GM19467 (cell line): ENCODE results near the gene PLCL1.
"Not testable (repeated sequence)": the region's sequence is repeated elsewhere in the genome, so short reads cannot be mapped to it uniquely, and the experiment has no call there.

Experiments
- ATAC-seq: cut with Tn5 transposase; IDR thresholded peaks from one replicate; pipeline ENCODE4 v1.9.1; 2021; ENCODE audit warnings: mild to moderate bottlenecking, moderate library complexity; ENCODE audit not compliant: unreplicated experiment

PLCL1 gene

DNA sequence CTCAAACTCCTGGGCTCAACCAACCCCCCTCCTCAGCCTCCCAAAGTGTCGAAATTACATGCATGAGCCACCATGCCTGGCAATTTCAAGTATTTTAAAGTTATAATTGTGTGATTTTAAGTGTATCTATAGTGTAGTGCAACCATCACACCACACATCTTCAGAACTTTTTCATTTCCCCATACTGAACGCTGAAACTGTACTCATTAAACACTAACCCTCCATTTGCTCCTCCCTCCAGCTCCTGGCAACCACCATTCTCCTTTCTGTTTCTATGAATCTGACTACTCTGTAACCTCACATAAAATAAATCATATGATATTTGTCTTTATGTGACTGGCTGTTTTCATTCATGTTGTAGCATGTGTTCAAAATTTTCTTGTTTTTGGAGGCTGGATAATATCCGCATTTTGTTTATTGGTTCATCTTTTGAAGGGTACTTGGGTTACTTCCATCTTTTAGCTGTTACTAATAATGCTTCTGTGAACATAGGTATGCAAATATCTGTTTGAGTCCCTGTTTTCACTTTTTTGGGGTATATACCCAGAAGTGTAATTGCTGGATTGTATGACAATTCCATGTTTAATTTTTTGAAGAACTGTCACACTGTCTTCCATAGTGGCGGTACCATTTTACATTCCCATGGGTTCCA is 188.2 kb downstream of the PLCL1 start:
- ATAC-seq: peak; percentile 90

- no peak for ATAC-seq
Observed at GRCh38 chr2:197993363-197993762, 189.0 kb downstream of the PLCL1 start.

- no peak for ATAC-seq
Observed at GRCh38 chr2:197993830-197994229, 189.4 kb downstream of the PLCL1 start.

- no peak for ATAC-seq
Observed at GRCh38 chr2:197994751-197995150, 190.4 kb downstream of the PLCL1 start.

GRCh38 chr2:197996583-197996982 is 192.2 kb downstream of the PLCL1 start:
- no peak for ATAC-seq

- no peak for ATAC-seq
Observed at GRCh38 chr2:197997083-197997541, 192.7 kb downstream of the PLCL1 start.

DNA sequence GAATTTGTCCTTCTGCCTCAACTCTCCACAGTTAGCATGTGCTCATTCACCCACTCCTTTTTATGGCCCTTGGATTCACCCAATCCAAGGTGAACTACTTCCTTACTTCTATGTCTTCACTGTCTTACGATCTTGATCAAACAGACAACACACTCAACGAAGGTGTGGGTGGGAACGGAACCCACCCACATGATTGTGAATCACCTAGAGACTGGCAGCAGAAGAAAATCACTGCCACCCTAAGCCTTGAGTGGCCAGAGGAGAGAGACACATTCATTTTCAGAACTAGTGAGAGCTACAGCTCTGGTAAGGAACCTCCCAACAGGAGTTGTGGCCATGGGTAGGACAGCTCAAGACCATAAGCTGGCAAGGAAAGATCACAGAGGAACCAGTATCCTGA is 194.3 kb downstream of the PLCL1 start:
- ATAC-seq: no peak

DNA sequence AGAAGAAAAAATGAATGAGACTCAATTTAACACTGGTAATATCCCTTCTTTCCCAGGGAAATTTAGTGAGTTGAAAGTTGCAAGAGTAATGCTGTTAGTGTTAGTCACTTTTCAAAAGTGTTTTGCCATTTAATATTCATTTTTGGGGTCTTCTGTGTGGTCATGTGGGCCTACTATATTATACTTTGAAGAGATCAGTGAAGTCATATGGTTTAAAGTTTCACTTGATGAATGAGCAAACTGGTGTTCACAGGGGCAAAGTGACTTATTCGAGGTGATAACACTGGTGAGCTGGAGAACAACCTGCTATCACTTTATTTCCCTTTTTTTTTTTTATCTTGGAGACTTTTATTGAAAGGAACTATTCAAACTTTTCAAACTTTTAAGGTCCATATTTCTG is 196.0 kb downstream of the PLCL1 start:
- ATAC-seq: no peak

GRCh38 chr2:198004173-198004572 is 199.8 kb downstream of the PLCL1 start:
- ATAC-seq: no peak

DNA sequence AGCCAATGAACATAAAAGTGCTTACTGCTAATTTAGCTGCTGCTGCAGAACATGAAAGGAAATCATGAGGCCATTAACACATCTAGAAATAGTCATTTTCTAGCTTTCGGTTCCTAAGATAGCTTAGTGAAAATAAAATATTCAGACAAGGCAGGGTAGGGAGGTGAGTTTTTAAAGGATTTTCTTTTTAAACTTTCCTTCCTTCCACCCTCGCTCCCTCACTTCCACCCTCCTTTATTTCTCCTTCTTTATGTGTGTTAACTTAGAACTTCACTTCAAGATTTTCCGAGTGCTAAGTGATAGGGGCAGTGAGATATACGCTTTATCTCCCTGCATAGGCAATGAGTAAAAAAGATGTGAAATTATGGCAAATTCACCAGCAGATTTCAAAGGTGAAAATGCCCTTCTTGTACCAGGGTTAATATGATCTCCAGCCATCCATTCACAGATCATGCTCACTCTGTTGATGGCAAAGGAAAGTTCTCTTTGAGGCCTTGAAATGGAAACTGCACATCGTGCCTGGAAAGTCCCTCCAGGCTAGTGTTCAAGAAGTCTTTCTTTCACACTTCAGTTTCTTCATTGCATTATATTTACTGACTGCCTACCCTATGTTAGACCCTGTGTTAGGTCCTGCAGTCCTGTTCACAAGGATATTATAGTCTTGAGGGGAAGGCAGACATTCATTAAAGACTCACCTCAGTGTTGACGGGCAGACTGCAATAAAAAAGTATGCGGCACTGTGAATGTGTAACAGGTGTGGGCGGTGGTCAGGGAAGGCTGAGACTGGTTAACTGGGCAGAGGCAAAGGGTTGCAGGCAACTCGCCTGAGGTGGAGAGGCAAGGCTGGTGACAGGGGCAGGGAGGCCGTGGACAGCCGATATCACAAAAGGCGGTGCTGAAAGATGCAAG is 200.8 kb downstream of the PLCL1 start:
- peak; percentile 75 for ATAC-seq

- ATAC-seq: no peak
Observed at GRCh38 chr2:198006733-198007132, 202.3 kb downstream of the PLCL1 start.

DNA sequence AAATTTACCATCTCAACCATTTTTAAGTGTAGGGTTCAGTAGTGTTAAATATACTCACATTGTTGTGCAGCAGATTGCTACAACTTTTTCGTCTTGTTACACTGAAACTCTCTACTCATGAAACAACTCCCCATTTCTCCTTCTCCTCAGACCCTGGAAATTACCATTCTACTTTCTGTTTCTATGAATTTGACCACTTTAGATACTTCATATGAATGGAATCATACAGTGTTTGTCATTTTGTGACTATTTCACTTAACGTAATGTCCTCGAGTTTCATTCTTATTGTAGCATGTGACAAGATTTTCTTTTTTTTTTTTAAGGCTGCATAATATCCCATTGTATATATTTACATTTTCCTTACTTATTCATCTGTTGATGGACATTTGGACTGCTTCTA is 203.8 kb downstream of the PLCL1 start:
- no peak for ATAC-seq

- ATAC-seq: no peak
Observed at GRCh38 chr2:198012025-198012424, 207.6 kb downstream of the PLCL1 start.

- ATAC-seq: no peak
Observed at GRCh38 chr2:198016243-198016642, 211.8 kb downstream of the PLCL1 start.

GRCh38 chr2:198017068-198017467 is 212.7 kb downstream of the PLCL1 start:
- no peak for ATAC-seq

DNA sequence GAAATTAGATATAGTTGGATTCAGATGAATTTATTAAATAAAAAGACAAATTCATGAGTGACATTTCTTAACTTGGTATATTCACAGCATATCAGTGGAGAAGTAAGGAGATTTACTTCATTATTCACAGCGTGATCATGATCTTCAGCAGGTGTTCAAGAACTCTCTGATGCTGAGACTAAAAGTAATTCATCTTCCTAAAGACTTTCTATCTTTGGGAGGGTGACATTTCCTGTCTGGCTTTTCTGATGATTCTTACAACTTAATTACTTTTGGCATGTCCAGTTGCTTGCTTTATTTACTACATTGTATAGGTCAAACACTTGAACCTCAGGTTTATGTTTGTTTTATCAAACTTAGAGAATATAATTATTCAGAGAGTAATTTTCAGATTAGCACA is 224.6 kb downstream of the PLCL1 start:
- ATAC-seq: no peak

GRCh38 chr2:198029576-198029975 is 225.2 kb downstream of the PLCL1 start:
- ATAC-seq: not testable (repeated sequence)

GRCh38 chr2:198033626-198034025 is 229.2 kb downstream of the PLCL1 start:
- no peak for ATAC-seq

GRCh38 chr2:198036029-198036879 is 231.9 kb downstream of the PLCL1 start:
- ATAC-seq: no peak

DNA sequence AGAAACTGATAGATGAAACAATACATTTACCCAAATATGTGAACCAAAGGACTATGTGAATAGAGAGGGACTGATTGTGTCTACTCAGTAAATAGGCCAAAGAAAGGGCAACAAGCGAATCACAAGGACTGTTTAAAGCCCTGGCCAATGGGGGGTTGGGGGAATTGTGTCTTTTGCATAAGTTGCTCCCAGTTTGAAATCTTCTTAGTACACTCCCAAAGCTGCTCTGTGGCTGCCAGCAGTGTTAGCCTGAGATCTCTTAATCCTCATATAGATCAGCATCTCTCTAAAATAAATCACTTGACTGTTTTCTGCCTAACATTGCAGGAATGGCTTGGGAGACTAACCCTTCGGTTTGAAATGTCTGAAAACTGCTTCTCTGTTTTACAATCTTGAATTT is 236.4 kb downstream of the PLCL1 start:
- ATAC-seq: no peak

DNA sequence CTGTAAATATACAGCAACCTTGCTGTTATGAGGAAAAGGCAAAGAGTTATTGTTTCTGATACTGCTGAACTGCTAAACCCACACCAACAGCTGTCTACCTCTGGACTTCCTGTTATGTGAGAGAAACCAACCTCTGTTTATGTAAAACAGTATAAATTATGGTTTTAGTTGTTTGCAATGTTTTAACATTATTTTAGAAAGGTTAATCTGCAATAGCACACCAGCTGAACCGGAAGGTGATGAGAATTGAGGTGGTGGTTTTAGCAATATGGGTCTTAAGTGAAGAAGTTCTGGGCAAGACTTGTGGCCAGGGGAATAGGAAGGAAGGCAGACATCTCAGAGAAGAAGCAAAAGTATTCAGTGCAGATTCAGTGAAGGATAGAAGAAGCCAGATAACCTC is 237.8 kb downstream of the PLCL1 start:
- ATAC-seq: peak; percentile 80
